Pancreas (tissue), 10 donors: ENCODE results near the gene PTRH1. TPM values are rescaled to one million over a fixed set of nuclear protein-coding genes. Genes with fewer than 3 reads are reported as not detected.
"Not testable (repeated sequence)": the region's sequence is repeated elsewhere in the genome, so short reads cannot be mapped to it uniquely, and the experiment has no call there.

Source experiments
- ATAC-seq, 4 donors: fragments of 200-7000 bp; cut with Tn5 transposase; one replicate each; pipeline versions ENCODE4 v1.8.0 to v1.9.1; 2020; ENCODE audit warnings: mild to moderate bottlenecking in 4 of 4, moderate library complexity in 4 of 4
- DNase-seq, 6 donors: peaks; one replicate each; pipeline ENCODE4 v3.0.0-alpha.2; 2020
- FAIRE-seq: peaks from 2 replicates; lab custom pipeline; 2012; peaks lifted over from hg19 to GRCh38; lab: Jason Lieb, UNC
- H3K27ac ChIP-seq, 4 donors: fragments of 200-600 bp; sonication (generic); 1 replicate in 3 of 4; 2 replicates in 1 of 4; pipeline versions ENCODE4 v1.5.0 to v1.8.0; 2020
- H3K27me3 ChIP-seq, 4 donors: fragments of 200-600 bp; one replicate each; pipeline ENCODE4 v1.8.0; 2021
- H3K36me3 ChIP-seq, 3 donors: fragments of 200-600 bp; sonication (generic) in 1 of 3; one replicate each; pipeline versions ENCODE4 v1.5.0 to v1.8.0; 2020 to 2021
- H3K4me1 ChIP-seq, 3 donors: fragments of 200-600 bp; one replicate each; pipeline ENCODE4 v1.8.0; 2021
- H3K4me3 ChIP-seq, 4 donors: fragments of 200-600 bp; sonication (generic) in 2 of 4; one replicate each; pipeline versions ENCODE4 v1.5.0 to v1.8.0; 2020 to 2021
- H3K9me3 ChIP-seq, 4 donors: fragments of 200-600 bp; one replicate each; pipeline ENCODE4 v1.8.0; 2021
- CTCF ChIP-seq, 4 donors: fragments of 200-600 bp; sonication (generic) in 3 of 4; IDR thresholded peaks; one replicate each; pipeline versions ENCODE4 v1.5.0 to v1.8.0; 2021; ENCODE audit warnings: antibody characterized with exemption in 4 of 4
- WGBS, 2 donors: extraction: QIAGEN DNeasy Blood & Tissue Kit; methylation state at CpG; one replicate each; pipeline ENCODE4 v1.1.7; 2013; 5-methylcytosine and 5-hydroxymethylcytosine counted together
- intact Hi-C, 3 donors: fragments of 100-400 bp; cut with DNase I; formaldehyde crosslinking; loops; one replicate each; pipeline versions ENCODE4 v1.11.1 to v1.14.2; 2022
- polyA plus RNA-seq, 2 donors: library from polyadenylated mRNA; stranded (reverse); fragments of 200-250 nt; gene quantifications; one replicate each; pipeline ENCODE4 v1.2.3, GENCODE V29; 2013
- total RNA-seq, 6 donors: library from RNA; stranded (reverse); fragmentation: NEBNext Ultra II Directional in 4 of 6; extraction: Animal tissue kit (Norgen Biotek cat#: 25700) in 4 of 6; gene quantifications; one replicate each; pipeline versions ENCODE4 v1.2.1 to v1.2.4, GENCODE V29; 2021 to 2023
- donor health status: healthy with polysubstance abuse.
- donor health status: DM: no; HTN: no; CAD: no; lungs with moderate emphysema.
- donor health status: DM: no; HTN: no; CAD: no.
- donor health status: control.
- donor health status: control.
- donor health status: Bipolar disorder and iron deficiency.
- donor health status: DM: yes; HTN: yes; CAD: no.
- donor health status: DM: no; HTN: no; CAD: no.
- donor health status: DM: no; HTN: no; CAD: no.
- donor health status: DM: yes; HTN: yes; CAD: no.

Gene PTRH1
- total and polyA plus RNA-seq, 8 donors = 5.6 to 13.4 (median 10.3) TPM

DNA sequence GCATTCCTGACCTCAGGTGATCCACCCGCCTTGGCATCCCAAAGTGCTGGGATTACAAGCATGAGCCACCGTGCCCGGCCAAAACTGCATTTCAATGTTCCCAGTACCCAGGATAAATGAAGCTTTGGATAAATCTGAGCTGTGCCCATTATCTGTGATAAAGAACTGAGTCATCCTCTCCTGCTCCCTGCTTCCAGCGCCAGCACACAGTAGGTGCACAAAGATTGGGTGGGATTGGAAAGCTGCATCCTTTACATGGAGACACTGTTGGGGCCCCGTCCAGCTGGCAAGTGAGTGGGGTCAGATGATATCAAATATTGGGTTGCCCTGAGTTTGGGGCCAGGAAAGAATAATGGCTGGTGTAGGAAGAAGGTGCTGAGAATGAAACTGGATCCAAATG is 45.6 kb upstream of the PTRH1 start:
- DNase-seq (no peak), FAIRE-seq (no peak), ATAC-seq (no peak)
- Histone ChIP-seq H3K4me3 (no peak overlapping the region), H3K4me1 (no peaks in the 10 kb centered on the region), H3K27ac (no peak overlapping the region), H3K36me3 (no peaks in the 10 kb centered on the region), H3K9me3 (no peaks in the 10 kb centered on the region), H3K27me3 (no peaks in the 10 kb centered on the region)
- 65 to 74% methylated on average over 5 of the region's 5 CpGs for WGBS, 2 donors
- no peak for TF ChIP-seq CTCF (IDR thresholded peaks at IDR 0.05)
- intact Hi-C loops = no loop called here

- Histone ChIP-seq H3K9me3 (no peaks in the 10 kb centered on the region), H3K4me3 (no peak overlapping the region), H3K4me1 (no peaks in the 10 kb centered on the region), H3K36me3 (no peaks in the 10 kb centered on the region), H3K27ac (no peak overlapping the region), H3K27me3 (peaks cover 0 to 6% (median 3%) of the 10 kb centered on the region in 4 donors)
- intact Hi-C loops = no loop called here
- no peak for DNase-seq
- no peak for TF ChIP-seq CTCF (IDR thresholded peaks at IDR 0.05)
- no peak for FAIRE-seq
- ATAC-seq = no peak
- 82 to 91% methylated on average over 5 of the region's 5 CpGs for WGBS, 2 donors
Measured at GRCh38 chr9:127758843-127759242, 43.4 kb upstream of the PTRH1 start.

GRCh38 chr9:127756776-127757175 is 41.3 kb upstream of the PTRH1 start:
- H3K27ac ChIP-seq, H3K36me3 ChIP-seq, H3K4me3 ChIP-seq, H3K27me3 ChIP-seq, H3K4me1 ChIP-seq, DNase-seq, intact Hi-C loops, ATAC-seq, H3K9me3 ChIP-seq, FAIRE-seq: not testable (repeated sequence)
- WGBS, 2 donors = 63 to 73% methylated on average over 11 of the region's 11 CpGs

- ATAC-seq (no peak), FAIRE-seq (no peak), DNase-seq (no peak)
- H3K4me1 ChIP-seq = no peaks in the 10 kb centered on the region
- TF ChIP-seq CTCF (IDR thresholded peaks at IDR 0.05) = no peak
- peaks cover 0 to 9% (median 3%) of the 10 kb centered on the region in 4 donors for H3K27me3 ChIP-seq
- H3K36me3 ChIP-seq = no peaks in the 10 kb centered on the region
- intact Hi-C loops = no loop called here
- H3K9me3 ChIP-seq = no peaks in the 10 kb centered on the region
- H3K27ac ChIP-seq = no peak overlapping the region
- no peak overlapping the region for H3K4me3 ChIP-seq
- WGBS, 2 donors = 85% methylated on average over 3 of the region's 3 CpGs
Measured at GRCh38 chr9:127756233-127756632, 40.8 kb upstream of the PTRH1 start.

DNA sequence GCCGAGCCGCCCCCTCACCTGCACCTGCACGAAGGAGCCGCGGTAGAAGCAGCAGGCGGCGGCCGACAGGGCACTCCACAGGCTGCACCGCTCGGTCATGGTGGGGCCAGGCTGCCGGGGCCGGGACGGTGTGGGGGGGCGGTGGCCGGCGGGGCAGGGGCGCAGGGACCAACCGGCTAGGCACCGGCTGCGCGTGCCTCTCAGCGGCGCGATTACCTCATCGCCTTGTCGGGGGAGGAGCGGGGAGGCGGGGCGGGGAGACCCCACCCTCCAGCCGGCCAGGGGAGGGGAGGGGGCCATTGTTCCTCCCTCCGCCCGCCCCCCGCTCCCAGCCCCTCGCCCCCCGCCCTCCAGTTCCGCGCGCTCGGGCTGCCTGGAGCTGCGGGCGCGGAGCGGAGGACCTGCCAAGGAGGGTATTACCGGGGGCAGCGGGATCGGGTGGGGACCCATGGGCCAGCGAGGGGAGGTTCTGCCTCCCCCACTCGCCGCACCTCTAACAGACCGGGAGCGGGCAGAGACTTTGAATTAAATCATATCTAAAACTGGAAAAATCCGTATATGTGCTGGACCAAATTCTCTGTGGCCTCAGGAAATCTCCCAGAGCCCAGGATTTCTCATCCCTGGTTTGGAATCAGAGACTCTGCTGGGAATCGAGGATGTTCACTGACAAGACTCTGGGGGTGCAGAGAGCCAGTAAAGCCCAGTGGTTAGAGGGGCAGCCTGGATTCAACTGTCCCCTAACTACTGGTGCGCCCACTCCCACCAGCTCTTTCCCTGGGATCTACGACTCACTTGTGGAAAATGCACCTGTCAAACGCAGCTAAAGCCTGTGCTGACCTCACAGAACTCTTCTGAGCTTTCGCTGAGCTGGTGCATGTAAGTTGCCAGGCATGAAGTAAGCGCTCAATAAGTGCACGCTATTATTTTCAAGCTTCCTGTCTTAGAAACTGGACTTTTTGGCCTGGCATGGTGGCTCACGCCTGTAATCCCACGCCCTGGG is 39.9 kb upstream of the PTRH1 start:
- peak overlapping the region in 2 of 4 donors; percentile 0 to 33 for H3K4me3 ChIP-seq
- H3K4me1 ChIP-seq = no peaks in the 10 kb centered on the region
- peaks cover 0 to 9% (median 3%) of the 10 kb centered on the region in 4 donors for H3K27me3 ChIP-seq
- H3K9me3 ChIP-seq = no peaks in the 10 kb centered on the region
- intact Hi-C loops = no loop called here
- H3K36me3 ChIP-seq = no peaks in the 10 kb centered on the region
- 24 to 25% methylated on average over 23 to 60 of the region's 61 CpGs for WGBS, 2 donors
- H3K27ac ChIP-seq = no peak overlapping the region
- ATAC-seq (peak in 3 of 4 donors; percentile 45 to 62 (median 53)), FAIRE-seq (no peak), DNase-seq (peak in 1 of 6 donors; percentile 64)
- no peak for TF ChIP-seq CTCF (IDR thresholded peaks at IDR 0.05)
